ENCODE measurements around the gene SLC2A9.

The SLC2A9 gene

DNA sequence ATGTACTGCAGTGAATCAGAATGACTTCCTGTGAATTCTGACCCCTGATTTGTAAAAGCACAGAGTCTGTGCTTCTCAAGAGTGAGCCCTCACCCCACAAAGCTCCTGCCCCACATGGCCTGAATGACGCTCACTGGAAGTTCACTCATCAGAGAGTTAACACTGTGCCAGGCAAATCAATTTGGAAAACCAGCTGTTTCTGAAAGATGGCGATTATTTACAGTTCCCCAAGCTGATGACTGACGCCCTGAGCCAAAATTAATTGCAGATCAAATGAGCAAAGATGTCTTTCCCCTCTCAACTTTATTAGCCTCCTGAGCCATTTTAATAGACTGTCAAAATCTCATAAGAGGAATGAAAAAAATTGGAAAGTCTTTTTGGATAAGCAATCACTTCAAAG lies 118.0 kb downstream of the SLC2A9 start:
- TF ChIP-seq EP300 (IDR thresholded peaks at IDR 0.05; ENCODE audit: borderline replicate concordance) = no peak
- no peak for TF ChIP-seq TCF12 (IDR thresholded peaks at IDR 0.05; ENCODE audit: low read depth)
- no peak for TF ChIP-seq FOXM1 (IDR thresholded peaks at IDR 0.05; ENCODE audit: borderline replicate concordance, low read depth)
- TF ChIP-seq, protein P1, sequence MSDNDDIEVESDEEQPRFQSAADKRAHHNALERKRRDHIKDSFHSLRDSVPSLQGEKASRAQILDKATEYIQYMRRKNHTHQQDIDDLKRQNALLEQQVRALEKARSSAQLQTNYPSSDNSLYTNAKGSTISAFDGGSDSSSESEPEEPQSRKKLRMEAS (IDR thresholded peaks at IDR 0.05) = no peak
- no peak for TF ChIP-seq RAD21 (IDR thresholded peaks at IDR 0.05; ENCODE audit: low read depth)
- TF ChIP-seq EGR1 (IDR thresholded peaks at IDR 0.05) = no peak

DNA sequence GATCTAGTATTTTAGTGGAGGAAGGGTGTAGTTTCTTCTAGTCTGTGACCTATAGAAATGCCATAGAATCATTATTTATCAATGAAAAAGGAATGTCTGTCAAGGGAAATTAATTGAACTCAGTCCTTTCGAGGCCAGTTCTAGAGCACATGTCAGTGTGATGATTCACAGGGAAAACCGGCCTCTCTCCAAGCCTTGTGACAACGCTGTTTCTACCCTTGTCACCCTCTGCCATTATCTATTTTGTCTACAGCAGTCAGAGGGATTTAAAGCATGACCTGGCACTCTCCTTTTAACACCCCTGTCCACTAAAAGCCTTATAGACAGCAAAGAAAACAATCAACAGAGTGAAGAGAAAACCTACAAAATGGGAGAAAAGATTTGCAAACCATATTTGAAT lies 120.0 kb downstream of the SLC2A9 start:
- TF ChIP-seq TAF1 (IDR thresholded peaks at IDR 0.05; ENCODE audit: low read depth) = no peak
- TF ChIP-seq, protein P1 (IDR thresholded peaks at IDR 0.05) = no peak
- TF ChIP-seq TEAD4 (IDR thresholded peaks at IDR 0.05) = no peak
- no peak for TF ChIP-seq CREB1 (IDR thresholded peaks at IDR 0.05; ENCODE audit: low read depth)
- TF ChIP-seq YY1 (IDR thresholded peaks at IDR 0.05; ENCODE audit: low read depth) = no peak
- TF ChIP-seq ZBTB7A (IDR thresholded peaks at IDR 0.05; ENCODE audit: low read depth) = no peak
- TF ChIP-seq RAD21 (IDR thresholded peaks at IDR 0.05; ENCODE audit: low read depth) = no peak
- no peak for TF ChIP-seq EGR1 (IDR thresholded peaks at IDR 0.05)
- TF ChIP-seq EP300 (IDR thresholded peaks at IDR 0.05; ENCODE audit: borderline replicate concordance) = no peak
- TF ChIP-seq CEBPB (IDR thresholded peaks at IDR 0.05) = no peak
- TF ChIP-seq, protein P2, sequence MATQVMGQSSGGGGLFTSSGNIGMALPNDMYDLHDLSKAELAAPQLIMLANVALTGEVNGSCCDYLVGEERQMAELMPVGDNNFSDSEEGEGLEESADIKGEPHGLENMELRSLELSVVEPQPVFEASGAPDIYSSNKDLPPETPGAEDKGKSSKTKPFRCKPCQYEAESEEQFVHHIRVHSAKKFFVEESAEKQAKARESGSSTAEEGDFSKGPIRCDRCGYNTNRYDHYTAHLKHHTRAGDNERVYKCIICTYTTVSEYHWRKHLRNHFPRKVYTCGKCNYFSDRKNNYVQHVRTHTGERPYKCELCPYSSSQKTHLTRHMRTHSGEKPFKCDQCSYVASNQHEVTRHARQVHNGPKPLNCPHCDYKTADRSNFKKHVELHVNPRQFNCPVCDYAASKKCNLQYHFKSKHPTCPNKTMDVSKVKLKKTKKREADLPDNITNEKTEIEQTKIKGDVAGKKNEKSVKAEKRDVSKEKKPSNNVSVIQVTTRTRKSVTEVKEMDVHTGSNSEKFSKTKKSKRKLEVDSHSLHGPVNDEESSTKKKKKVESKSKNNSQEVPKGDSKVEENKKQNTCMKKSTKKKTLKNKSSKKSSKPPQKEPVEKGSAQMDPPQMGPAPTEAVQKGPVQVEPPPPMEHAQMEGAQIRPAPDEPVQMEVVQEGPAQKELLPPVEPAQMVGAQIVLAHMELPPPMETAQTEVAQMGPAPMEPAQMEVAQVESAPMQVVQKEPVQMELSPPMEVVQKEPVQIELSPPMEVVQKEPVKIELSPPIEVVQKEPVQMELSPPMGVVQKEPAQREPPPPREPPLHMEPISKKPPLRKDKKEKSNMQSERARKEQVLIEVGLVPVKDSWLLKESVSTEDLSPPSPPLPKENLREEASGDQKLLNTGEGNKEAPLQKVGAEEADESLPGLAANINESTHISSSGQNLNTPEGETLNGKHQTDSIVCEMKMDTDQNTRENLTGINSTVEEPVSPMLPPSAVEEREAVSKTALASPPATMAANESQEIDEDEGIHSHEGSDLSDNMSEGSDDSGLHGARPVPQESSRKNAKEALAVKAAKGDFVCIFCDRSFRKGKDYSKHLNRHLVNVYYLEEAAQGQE (IDR thresholded peaks at IDR 0.05; ENCODE audit: low read depth) = no peak
- TF ChIP-seq FOXM1 (IDR thresholded peaks at IDR 0.05; ENCODE audit: borderline replicate concordance, low read depth) = no peak
- no peak for TF ChIP-seq TCF12 (IDR thresholded peaks at IDR 0.05; ENCODE audit: low read depth)
- TF ChIP-seq, protein P3, sequence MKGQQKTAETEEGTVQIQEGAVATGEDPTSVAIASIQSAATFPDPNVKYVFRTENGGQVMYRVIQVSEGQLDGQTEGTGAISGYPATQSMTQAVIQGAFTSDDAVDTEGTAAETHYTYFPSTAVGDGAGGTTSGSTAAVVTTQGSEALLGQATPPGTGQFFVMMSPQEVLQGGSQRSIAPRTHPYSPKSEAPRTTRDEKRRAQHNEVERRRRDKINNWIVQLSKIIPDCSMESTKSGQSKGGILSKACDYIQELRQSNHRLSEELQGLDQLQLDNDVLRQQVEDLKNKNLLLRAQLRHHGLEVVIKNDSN (IDR thresholded peaks at IDR 0.05) = no peak
- no peak for TF ChIP-seq NFIC (IDR thresholded peaks at IDR 0.05)

DNA sequence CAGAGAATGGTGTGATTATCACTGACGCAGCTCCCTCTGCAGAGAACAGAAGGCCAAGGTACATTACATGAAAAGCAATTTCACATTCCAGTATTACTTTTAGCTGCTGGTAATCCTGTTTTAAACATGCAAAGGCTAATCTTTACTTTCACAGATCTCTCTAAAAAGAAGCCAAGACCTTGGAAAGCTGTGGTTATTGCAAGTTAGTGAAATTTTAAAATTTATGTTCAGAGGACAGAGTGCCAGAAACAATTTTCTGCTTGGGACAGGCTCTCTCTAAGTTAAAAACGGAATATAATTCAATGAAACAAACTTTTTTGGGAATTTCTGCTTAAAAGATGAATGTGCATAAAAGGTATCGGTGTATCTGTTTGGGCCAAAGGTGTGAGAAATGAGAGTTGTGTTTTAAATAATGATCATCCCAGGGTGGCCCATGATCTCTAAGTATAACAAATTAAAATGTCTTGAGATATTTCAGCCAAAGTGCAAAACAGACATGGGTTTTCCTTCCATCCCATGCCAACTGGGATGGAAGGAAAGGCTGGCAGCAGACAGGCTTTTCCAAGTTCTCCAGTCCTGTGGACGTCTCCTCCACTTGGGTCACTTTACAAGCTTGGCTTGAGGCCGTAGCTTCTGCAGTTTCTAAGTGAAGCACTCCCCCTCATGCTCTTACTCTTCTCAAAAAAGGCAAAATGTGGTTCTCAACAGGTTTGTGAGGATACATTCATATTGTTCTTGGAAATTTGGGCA lies 121.8 kb downstream of the SLC2A9 start:
- TF ChIP-seq, protein P2 (IDR thresholded peaks at IDR 0.05; ENCODE audit: low read depth) = no peak
- TF ChIP-seq FOXM1 (IDR thresholded peaks at IDR 0.05; ENCODE audit: borderline replicate concordance, low read depth) = no peak
- TF ChIP-seq CEBPB (IDR thresholded peaks at IDR 0.05) = no peak
- no peak for TF ChIP-seq TEAD4 (IDR thresholded peaks at IDR 0.05)
- TF ChIP-seq EP300 (IDR thresholded peaks at IDR 0.05; ENCODE audit: borderline replicate concordance) = no peak
- no peak for TF ChIP-seq NFIC (IDR thresholded peaks at IDR 0.05)
- no peak for TF ChIP-seq TAF1 (IDR thresholded peaks at IDR 0.05; ENCODE audit: low read depth)
- no peak for TF ChIP-seq CREB1 (IDR thresholded peaks at IDR 0.05; ENCODE audit: low read depth)
- no peak for TF ChIP-seq EGR1 (IDR thresholded peaks at IDR 0.05)
- TF ChIP-seq YY1 (IDR thresholded peaks at IDR 0.05; ENCODE audit: low read depth) = no peak
- TF ChIP-seq, protein P1 (IDR thresholded peaks at IDR 0.05) = no peak
- no peak for TF ChIP-seq TCF12 (IDR thresholded peaks at IDR 0.05; ENCODE audit: low read depth)
- no peak for TF ChIP-seq RAD21 (IDR thresholded peaks at IDR 0.05; ENCODE audit: low read depth)

DNA sequence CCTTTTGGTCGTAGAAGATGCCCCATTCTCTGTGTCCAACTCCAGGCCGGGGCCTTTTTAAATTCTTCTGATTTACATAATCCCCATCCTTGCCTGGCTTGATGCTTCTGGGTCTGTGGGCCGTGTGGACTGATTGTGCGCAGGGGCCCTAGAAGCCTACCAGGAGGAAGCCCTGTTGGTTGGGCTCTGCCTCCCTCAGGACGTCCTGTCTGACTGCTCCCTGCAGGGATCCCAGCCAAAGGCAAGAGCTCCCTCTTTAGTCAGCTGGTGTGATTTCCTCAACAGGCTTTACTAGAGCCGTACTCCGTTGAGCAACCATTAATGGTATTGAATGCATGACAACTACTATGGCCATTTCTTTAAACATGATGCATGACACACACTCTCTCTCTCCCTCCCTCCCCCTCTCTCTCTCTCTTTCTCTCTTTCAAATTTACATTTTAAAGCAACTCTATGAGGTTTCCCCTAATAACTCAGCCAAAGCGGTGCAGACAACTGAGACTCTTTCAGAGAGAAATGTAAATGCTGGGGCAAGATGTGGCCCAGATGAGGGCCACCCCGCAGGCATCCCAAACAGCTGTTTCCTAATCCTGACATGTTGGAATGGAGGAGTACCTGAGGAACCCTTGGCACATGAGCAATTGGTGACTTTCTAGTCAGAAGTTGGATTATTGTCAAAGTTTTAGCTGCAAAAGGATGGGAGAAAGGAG lies 122.5 kb downstream of the SLC2A9 start:
- TF ChIP-seq RAD21 (IDR thresholded peaks at IDR 0.05; ENCODE audit: low read depth) (peak; percentile 46), FOXM1 (IDR thresholded peaks at IDR 0.05; ENCODE audit: borderline replicate concordance, low read depth) (no peak)

DNA sequence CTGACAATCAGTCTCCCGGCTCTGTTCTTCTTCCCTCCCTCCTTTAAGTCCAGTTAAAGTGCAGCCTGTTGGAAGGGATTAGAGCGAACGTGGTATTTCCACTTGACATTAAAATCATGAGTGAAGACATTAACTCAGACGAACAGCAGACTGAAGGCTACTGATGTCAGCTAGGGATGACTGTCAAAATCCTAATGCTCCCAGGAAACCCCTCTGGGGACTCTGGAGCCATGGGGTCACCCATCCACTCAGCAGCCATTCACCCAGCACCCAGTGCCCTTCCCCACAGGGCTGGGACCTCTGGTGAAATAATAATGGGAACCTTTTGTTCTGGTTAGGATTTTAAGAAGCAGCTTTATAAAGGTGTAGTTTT lies 126.0 kb downstream of the SLC2A9 start:
- TF ChIP-seq RAD21 (IDR thresholded peaks at IDR 0.05; ENCODE audit: low read depth) = no peak
- no peak for TF ChIP-seq ZBTB7A (IDR thresholded peaks at IDR 0.05; ENCODE audit: low read depth)
- TF ChIP-seq CREB1 (IDR thresholded peaks at IDR 0.05; ENCODE audit: low read depth) = no peak
- no peak for TF ChIP-seq EGR1 (IDR thresholded peaks at IDR 0.05)
- TF ChIP-seq, protein P2 (IDR thresholded peaks at IDR 0.05; ENCODE audit: low read depth) = no peak
- TF ChIP-seq TAF1 (IDR thresholded peaks at IDR 0.05; ENCODE audit: low read depth) = no peak
- TF ChIP-seq, protein P3 (IDR thresholded peaks at IDR 0.05) = no peak
- TF ChIP-seq YY1 (IDR thresholded peaks at IDR 0.05; ENCODE audit: low read depth) = no peak
- TF ChIP-seq NFIC (IDR thresholded peaks at IDR 0.05) = no peak
- no peak for TF ChIP-seq CEBPB (IDR thresholded peaks at IDR 0.05)
- no peak for TF ChIP-seq EP300 (IDR thresholded peaks at IDR 0.05; ENCODE audit: borderline replicate concordance)
- TF ChIP-seq TCF12 (IDR thresholded peaks at IDR 0.05; ENCODE audit: low read depth) = no peak
- TF ChIP-seq FOXM1 (IDR thresholded peaks at IDR 0.05; ENCODE audit: borderline replicate concordance, low read depth) = no peak
- TF ChIP-seq, protein P1 (IDR thresholded peaks at IDR 0.05) = no peak
- TF ChIP-seq TEAD4 (IDR thresholded peaks at IDR 0.05) = no peak
